ENCODE data around the gene DTNBP1. TPM values are rescaled to one million over a fixed set of nuclear protein-coding genes. Genes with fewer than 3 reads are reported as not detected.

The DTNBP1 gene
- total RNA-seq, 1 experiment from 2014 or later: 28.2 TPM

- POLR2A ChIA-PET (ENCODE audit: low non-redundant PET): no interaction called here
- no peak for DNase-seq (ENCODE audit: low spot score)
- intact Hi-C loops (cut with micrococcal nuclease; ENCODE audit: unreplicated experiment): no loop called here
- TF ChIP-seq EZH2 (IDR thresholded peaks at IDR 0.05; ENCODE audit: borderline replicate concordance, low read depth, low read length, poor library complexity, severe bottlenecking) (no peak), CTCF (conservative IDR thresholded peaks at IDR 0.05; ENCODE audit: low read depth, low read length) (no peak)
- no TSS peak for BruUV-seq (replicated peaks)
- Histone ChIP-seq H3K9me3 (ENCODE audit: low read depth, low read length, poor library complexity, severe bottlenecking) (no peaks in the 10 kb centered on the region), H3K27ac (ENCODE audit: low read depth, low read length, poor library complexity, severe bottlenecking) (no peak overlapping the region), H3K36me3 (ENCODE audit: insufficient read depth, low read length, poor library complexity, severe bottlenecking) (no peaks in the 10 kb centered on the region), H3K27me3 (replicated peaks; ENCODE audit: insufficient read depth, low read depth, low read length, poor library complexity) (no peaks in the 10 kb centered on the region), H3K4me1 (ENCODE audit: insufficient read depth, low read length, poor library complexity, severe bottlenecking) (peaks cover 55% of the 10 kb centered on the region), H3K4me3 (ENCODE audit: low read depth, low read length, poor library complexity, severe bottlenecking) (no peak overlapping the region)
- CTCF ChIA-PET: no interaction called here
Observed at GRCh38 chr6:15593798-15594197, 69.0 kb downstream of the DTNBP1 start.

GRCh38 chr6:15592610-15593009, 70.2 kb downstream of the DTNBP1 start:
- Histone ChIP-seq H3K27ac (ENCODE audit: low read depth, low read length, poor library complexity, severe bottlenecking) (no peak overlapping the region), H3K4me1 (ENCODE audit: insufficient read depth, low read length, poor library complexity, severe bottlenecking) (peaks cover 52% of the 10 kb centered on the region), H3K9me3 (ENCODE audit: low read depth, low read length, poor library complexity, severe bottlenecking) (no peaks in the 10 kb centered on the region), H3K27me3 (replicated peaks; ENCODE audit: insufficient read depth, low read depth, low read length, poor library complexity) (no peaks in the 10 kb centered on the region), H3K4me3 (ENCODE audit: low read depth, low read length, poor library complexity, severe bottlenecking) (no peak overlapping the region), H3K36me3 (ENCODE audit: insufficient read depth, low read length, poor library complexity, severe bottlenecking) (no peaks in the 10 kb centered on the region)
- intact Hi-C loops (cut with micrococcal nuclease; ENCODE audit: unreplicated experiment): no loop called here
- TF ChIP-seq CTCF (conservative IDR thresholded peaks at IDR 0.05; ENCODE audit: low read depth, low read length) (no peak), EZH2 (IDR thresholded peaks at IDR 0.05; ENCODE audit: borderline replicate concordance, low read depth, low read length, poor library complexity, severe bottlenecking) (no peak)
- CTCF ChIA-PET: no interaction called here
- no TSS peak for BruUV-seq (replicated peaks)
- POLR2A ChIA-PET (ENCODE audit: low non-redundant PET): no interaction called here
- no peak for DNase-seq (ENCODE audit: low spot score)

- no TSS peak for BruUV-seq (replicated peaks)
- Histone ChIP-seq H3K36me3 (ENCODE audit: insufficient read depth, low read length, poor library complexity, severe bottlenecking) (no peaks in the 10 kb centered on the region), H3K27me3 (replicated peaks; ENCODE audit: insufficient read depth, low read depth, low read length, poor library complexity) (no peaks in the 10 kb centered on the region), H3K4me1 (ENCODE audit: insufficient read depth, low read length, poor library complexity, severe bottlenecking) (peaks cover 28% of the 10 kb centered on the region), H3K27ac (ENCODE audit: low read depth, low read length, poor library complexity, severe bottlenecking) (no peak overlapping the region), H3K9me3 (ENCODE audit: low read depth, low read length, poor library complexity, severe bottlenecking) (no peaks in the 10 kb centered on the region), H3K4me3 (ENCODE audit: low read depth, low read length, poor library complexity, severe bottlenecking) (no peak overlapping the region)
- intact Hi-C loops (cut with micrococcal nuclease; ENCODE audit: unreplicated experiment): loop anchor here (5.0 kb wide), 1 partner anchor 37 kb away; no protein-coding TSS in a partner anchor
- no peak for DNase-seq (ENCODE audit: low spot score)
- CTCF ChIA-PET: no interaction called here
- TF ChIP-seq EZH2 (IDR thresholded peaks at IDR 0.05; ENCODE audit: borderline replicate concordance, low read depth, low read length, poor library complexity, severe bottlenecking) (no peak), CTCF (conservative IDR thresholded peaks at IDR 0.05; ENCODE audit: low read depth, low read length) (no peak)
- POLR2A ChIA-PET (ENCODE audit: low non-redundant PET): no interaction called here
Observed at GRCh38 chr6:15588971-15589634, 73.7 kb downstream of the DTNBP1 start.

All from A673 (cell line).